GM18498 (cell line): ENCODE results near the gene NFKB1.

Experiments
- ATAC-seq: cut with Tn5 transposase; IDR thresholded peaks from one replicate; pipeline ENCODE4 v1.9.1; 2021; ENCODE audit warnings: mild to moderate bottlenecking, moderate library complexity; ENCODE audit not compliant: unreplicated experiment

Gene NFKB1

GRCh38 chr4:102527695-102528283 lies 26.6 kb downstream of the NFKB1 start:
- ATAC-seq: no peak

- no peak for ATAC-seq
These were observed 28.8 kb downstream of the NFKB1 start for GRCh38 chr4:102529977-102530376.

- ATAC-seq: no peak
These were observed 29.8 kb downstream of the NFKB1 start for GRCh38 chr4:102530986-102531385.

- ATAC-seq: no peak
These were observed 30.3 kb downstream of the NFKB1 start for GRCh38 chr4:102531462-102531861.

- no peak for ATAC-seq
These were observed 32.2 kb downstream of the NFKB1 start for GRCh38 chr4:102533348-102533747.

- ATAC-seq: no peak
These were observed 32.7 kb downstream of the NFKB1 start for GRCh38 chr4:102533904-102534303.

- ATAC-seq: no peak
These were observed 33.7 kb downstream of the NFKB1 start for GRCh38 chr4:102534845-102535244.

GRCh38 chr4:102535398-102536082 lies 34.4 kb downstream of the NFKB1 start:
- ATAC-seq: peak; percentile 64

GRCh38 chr4:102536768-102537167 lies 35.6 kb downstream of the NFKB1 start:
- no peak for ATAC-seq

GRCh38 chr4:102537269-102537668 lies 36.1 kb downstream of the NFKB1 start:
- no peak for ATAC-seq

GRCh38 chr4:102541697-102542096 lies 40.5 kb downstream of the NFKB1 start:
- no peak for ATAC-seq

- ATAC-seq: peak; percentile 85
These were observed 42.1 kb downstream of the NFKB1 start for GRCh38 chr4:102543030-102543928.

- peak; percentile 31 for ATAC-seq
These were observed 45.5 kb downstream of the NFKB1 start for GRCh38 chr4:102546635-102547034.

- ATAC-seq: no peak
These were observed 46.8 kb downstream of the NFKB1 start for GRCh38 chr4:102547973-102548372.

- no peak for ATAC-seq
These were observed 50.9 kb downstream of the NFKB1 start for GRCh38 chr4:102551958-102552565.

GRCh38 chr4:102552781-102553180 lies 51.6 kb downstream of the NFKB1 start:
- ATAC-seq: no peak

- ATAC-seq: no peak
These were observed 52.8 kb downstream of the NFKB1 start for GRCh38 chr4:102553982-102554381.

GRCh38 chr4:102554482-102554881 lies 53.3 kb downstream of the NFKB1 start:
- no peak for ATAC-seq

GRCh38 chr4:102554992-102555391 lies 53.8 kb downstream of the NFKB1 start:
- no peak for ATAC-seq

- ATAC-seq: no peak
These were observed 56.5 kb downstream of the NFKB1 start for GRCh38 chr4:102557636-102558035.

GRCh38 chr4:102560115-102560514 lies 59.0 kb downstream of the NFKB1 start:
- ATAC-seq: peak; percentile 28
